IMR-90 (cell line): Measurements from ENCODE around the gene RASSF7. TPM values are rescaled to one million over a fixed set of nuclear protein-coding genes. Genes with fewer than 3 reads are reported as not detected.
A peak's percentile ranks its signal among the peaks of the same experiment; 100 is the strongest.

Experiments used
- ATAC-seq: fragments of 200-7000 bp; cut with Tn5 transposase; 2 replicates; pipeline ENCODE4 v1.9.1; 2020; ENCODE audit warnings: low read depth, mild to moderate bottlenecking, moderate library complexity
- BruUV-seq: library from RNA; stranded (reverse); fragments of 400-500 nt; replicated peaks from 2 replicates; lab custom pipeline; 2021; lab: Mats Ljungman, UMichigan
- CTCF ChIA-PET: fragments of 300-600 bp; formaldehyde crosslinking; extraction: SDS; loops from one replicate; lab custom pipeline; 2021; ENCODE audit warnings: antibody characterized with exemption; lab: Yijun Ruan, JAX
- POLR2A ChIA-PET: fragments of 300-600 bp; sonication (Branson Sonifier 250); formaldehyde crosslinking; loops from one replicate; lab custom pipeline; 2022; ENCODE audit warnings: antibody characterized with exemption; ENCODE audit not compliant: unreplicated experiment; lab: Charles Lee
- DNase-seq: peaks from one replicate; pipeline ENCODE4 v3.0.0; 2013
- H2AFZ ChIP-seq: replicated peaks from 2 replicates; pipeline ENCODE3; 2013; ENCODE audit warnings: low read length, mild to moderate bottlenecking; ENCODE audit not compliant: poor library complexity
- H2AK5ac ChIP-seq: 2 replicates; pipeline ENCODE4 v1.6.1; 2013; ENCODE audit warnings: low read depth, low read length, inconsistent platforms
- H2AK9ac ChIP-seq: replicated peaks from 2 replicates; pipeline ENCODE3; 2013; ENCODE audit warnings: mild to moderate bottlenecking, low read depth, low read length, moderate library complexity; ENCODE audit not compliant: poor library complexity
- H2BK120ac ChIP-seq: 2 replicates; pipeline ENCODE4 v1.6.1; 2013; ENCODE audit warnings: low read depth, low read length, inconsistent platforms
- H2BK15ac ChIP-seq: 3 replicates; pipeline ENCODE4 v1.6.1; 2013; ENCODE audit warnings: low read depth, low read length, inconsistent platforms
- H2BK20ac ChIP-seq: 2 replicates; pipeline ENCODE4 v1.6.1; 2013; ENCODE audit warnings: low read depth, mild to moderate bottlenecking, inconsistent platforms, low read length, moderate library complexity
- H2BK5ac ChIP-seq: 2 replicates; pipeline ENCODE4 v1.6.1; 2013; ENCODE audit warnings: mild to moderate bottlenecking, low read depth, low read length, inconsistent platforms; ENCODE audit not compliant: poor library complexity, severe bottlenecking
- H3K14ac ChIP-seq: replicated peaks from 2 replicates; pipeline ENCODE4 v1.6.1; 2013; ENCODE audit warnings: low read depth, low read length, inconsistent platforms
- H3K18ac ChIP-seq: 2 replicates; pipeline ENCODE4 v1.6.1; 2013; ENCODE audit warnings: low read depth, low read length, control low read depth
- H3K23ac ChIP-seq: 2 replicates; pipeline ENCODE4 v1.6.1; 2013; ENCODE audit warnings: low read depth, low read length, inconsistent platforms
- H3K27ac ChIP-seq: 2 replicates; pipeline ENCODE4 v1.5.1; 2013; ENCODE audit warnings: mild to moderate bottlenecking, control low read depth, low read length; ENCODE audit not compliant: insufficient read depth
- H3K27me3 ChIP-seq: 2 replicates; pipeline ENCODE4 v1.6.1; 2013; ENCODE audit warnings: low read length; ENCODE audit not compliant: control insufficient read depth, insufficient read depth
- H3K36me3 ChIP-seq: 2 replicates; pipeline ENCODE4 v1.6.1; 2013; ENCODE audit warnings: low read length, mixed read lengths; ENCODE audit not compliant: control insufficient read depth, insufficient read depth
- H3K4ac ChIP-seq: 2 replicates; pipeline ENCODE4 v1.6.1; 2013; ENCODE audit warnings: low read depth, low read length, inconsistent platforms
- H3K4me1 ChIP-seq: 2 replicates; pipeline ENCODE4 v1.6.1; 2013; ENCODE audit warnings: low read length, mixed read lengths; ENCODE audit not compliant: control insufficient read depth, insufficient read depth
- H3K4me2 ChIP-seq: 2 replicates; pipeline ENCODE4 v1.6.1; 2013; ENCODE audit warnings: low read depth, mild to moderate bottlenecking, control low read depth, low read length, moderate library complexity
- H3K4me3 ChIP-seq: 2 replicates; pipeline ENCODE4 v1.5.1; 2013; ENCODE audit warnings: low read depth, mild to moderate bottlenecking, control low read depth, low read length, moderate library complexity; ENCODE audit not compliant: insufficient read depth
- H3K56ac ChIP-seq: 2 replicates; pipeline ENCODE4 v1.6.1; 2013; ENCODE audit warnings: low read length, inconsistent platforms; ENCODE audit not compliant: insufficient read depth; ENCODE audit errors: extremely low read depth
- H3K79me1 ChIP-seq, 2 experiments: 2 replicates each; pipeline ENCODE4 v1.6.1; 2013; ENCODE audit warnings: low read length in 2 of 2, inconsistent platforms in 1 of 2, low read depth in 1 of 2
- H3K9ac ChIP-seq: 2 replicates; pipeline ENCODE4 v1.6.1; 2013; ENCODE audit warnings: low read depth, low read length, control low read depth
- H3K9me1 ChIP-seq: 2 replicates; pipeline ENCODE4 v1.6.1; 2013; ENCODE audit warnings: low read length, inconsistent platforms; ENCODE audit not compliant: insufficient read depth
- H3K9me3 ChIP-seq: 2 replicates; pipeline ENCODE4 v1.6.1; 2013; ENCODE audit warnings: low read length; ENCODE audit not compliant: control insufficient read depth, insufficient read depth
- H4K20me1 ChIP-seq: 2 replicates; pipeline ENCODE4 v1.6.1; 2013; ENCODE audit warnings: low read length, inconsistent platforms; ENCODE audit not compliant: insufficient read depth
- H4K5ac ChIP-seq: 2 replicates; pipeline ENCODE4 v1.6.1; 2013; ENCODE audit warnings: mild to moderate bottlenecking, low read depth, low read length, control low read depth
- H4K8ac ChIP-seq, 2 experiments: 2 replicates each; pipeline ENCODE4 v1.6.1; 2013; ENCODE audit warnings: low read depth in 2 of 2, low read length in 2 of 2, control low read depth in 1 of 2, inconsistent platforms in 1 of 2
- H4K91ac ChIP-seq: 2 replicates; pipeline ENCODE4 v1.6.1; 2013; ENCODE audit warnings: low read depth, low read length, inconsistent platforms; ENCODE audit not compliant: insufficient read depth
- CTCF ChIP-seq: conservative IDR thresholded peaks from 2 replicates; pipeline ENCODE4 v1.5.1; 2012; ENCODE audit warnings: mild to moderate bottlenecking, low read depth, low read length, improper control_type of control experiment
- MAFK ChIP-seq: IDR thresholded peaks from 2 replicates; pipeline ENCODE4 v1.6.1; 2012; ENCODE audit warnings: low read depth, low read length, improper control_type of control experiment
- MAZ ChIP-seq: IDR thresholded peaks from 2 replicates; pipeline ENCODE4 v1.6.1; 2012; ENCODE audit warnings: low read depth, mild to moderate bottlenecking, low read length, improper control_type of control experiment, moderate library complexity, borderline replicate concordance
- NFE2L2 ChIP-seq: fragments of 150-350 bp; IDR thresholded peaks from 2 replicates; pipeline ENCODE4 v1.6.1; 2016; ENCODE audit warnings: low read depth, mild to moderate bottlenecking, low read length
- POLR2A ChIP-seq: IDR thresholded peaks from 2 replicates; pipeline ENCODE4 v1.6.1; 2012; ENCODE audit warnings: mild to moderate bottlenecking, low read depth, low read length
- RCOR1 ChIP-seq: IDR thresholded peaks from 2 replicates; pipeline ENCODE4 v1.6.1; 2012; ENCODE audit warnings: mild to moderate bottlenecking, low read length, improper control_type of control experiment; ENCODE audit not compliant: insufficient replicate concordance
- RFX5 ChIP-seq: IDR thresholded peaks from 2 replicates; pipeline ENCODE4 v1.8.0; 2012; ENCODE audit warnings: low read depth, mild to moderate bottlenecking, low read length, moderate library complexity
- WGBS, 2 experiments: methylation state at CpG; one replicate each; pipeline versions ENCODE4 v1.1.5 to v1.1.7; 2013; ENCODE audit warnings: missing lambda C conversion rate in 2 of 2; ENCODE audit not compliant: insufficient read length in 1 of 2; ENCODE audit errors: extremely low coverage in 2 of 2; 5-methylcytosine and 5-hydroxymethylcytosine counted together
- dilution Hi-C: fragments of 300-500 bp; cut with HindIII; formaldehyde crosslinking; loops from one replicate; pipeline ENCODE4 v1.14.3; 2018; ENCODE audit warnings: low sequenced_read_pairs; ENCODE audit not compliant: unreplicated experiment
- in situ Hi-C: fragments of 300-500 bp; cut with MboI; formaldehyde crosslinking; loops from 3 replicates; pipeline ENCODE4 v1.14.3; 2019; ENCODE audit warnings: low sequenced_read_pairs, inconsistent platforms, mixed read lengths
- intact Hi-C: fragments of 100-400 bp; cut with micrococcal nuclease; formaldehyde crosslinking; loops from 2 replicates; pipeline ENCODE4 v1.10.0; 2022
- polyA plus RNA-seq, 3 experiments: library from polyadenylated mRNA; depleted of rRNA; stranded (reverse); fragments of >200 nt; gene quantifications; 2 replicates each; pipeline ENCODE4 v1.2.3, GENCODE V29; 2012; ENCODE audit warnings: low replicate concordance in 1 of 3
- total RNA-seq: library from RNA; depleted of rRNA; stranded (reverse); fragments of >200 nt; gene quantifications from 2 replicates; pipeline ENCODE4 v1.2.3, GENCODE V29; 2012

Gene RASSF7
- total and polyA plus RNA-seq, 2 of the 4 experiments (the other 2 are of a cell fraction), result 6.8 to 18.5 TPM

GRCh38 chr11:581342-581741 lies 20.6 kb downstream of the RASSF7 start:
- H2AK9ac ChIP-seq, result peak overlapping the region; percentile 50
- peaks cover 25% of the 10 kb centered on the region for H3K36me3 ChIP-seq
- no peak overlapping the region for H2BK20ac ChIP-seq
- H4K91ac ChIP-seq, result no peak overlapping the region
- H2AK5ac ChIP-seq, result no peak overlapping the region
- BruUV-seq, result no TSS peak
- no peaks in the 10 kb centered on the region for H3K27me3 ChIP-seq
- DNase-seq (no peak), ATAC-seq (no peak)
- H3K9ac ChIP-seq, result no peak overlapping the region
- CTCF ChIA-PET, result no interaction called here
- no peak overlapping the region for H4K5ac ChIP-seq
- H3K27ac ChIP-seq, result no peak overlapping the region
- intact Hi-C loops (no loop called here), in situ Hi-C loops (no loop called here), dilution Hi-C loops (no loop called here)
- H4K8ac ChIP-seq, result no peak overlapping the region
- H2BK120ac ChIP-seq, result no peak overlapping the region
- H3K56ac ChIP-seq, result no peak overlapping the region
- no peak overlapping the region for H2BK15ac ChIP-seq
- H3K4ac ChIP-seq, result no peak overlapping the region
- no peaks in the 10 kb centered on the region for H3K9me3 ChIP-seq
- WGBS, 2 experiments, result no CpG with 5 or more reads among the region's 14 CpGs
- no peak overlapping the region for H3K4me3 ChIP-seq
- no peak overlapping the region for H3K18ac ChIP-seq
- TF ChIP-seq MAFK, result no peak
- TF ChIP-seq CTCF, result no peak
- TF ChIP-seq RFX5, result no peak
- TF ChIP-seq RCOR1, result no peak
- no peak for TF ChIP-seq POLR2A
- TF ChIP-seq MAZ, result no peak
- no peak for TF ChIP-seq NFE2L2
- H4K20me1 ChIP-seq, result peaks cover 79% of the 10 kb centered on the region
- no peak overlapping the region for H3K14ac ChIP-seq
- H3K9me1 ChIP-seq, result peaks cover 25% of the 10 kb centered on the region
- H2BK5ac ChIP-seq, result no peak overlapping the region
- peaks cover 12% of the 10 kb centered on the region for H3K4me1 ChIP-seq
- no peak overlapping the region for H2AFZ ChIP-seq
- H3K79me1 ChIP-seq, result peaks cover 14 to 58% of the 10 kb centered on the region in 2 experiments
- POLR2A ChIA-PET, result no interaction called here
- no peak overlapping the region for H3K4me2 ChIP-seq
- H3K23ac ChIP-seq, result peak overlapping the region; percentile 36; the same call in 1 of the 2 replicates
